Gastroesophageal sphincter (tissue), 3 donors: Measurements from ENCODE around the gene SCFD2.

ENCODE experiments used
- EP300 ChIP-seq: sonication (generic); formaldehyde crosslinking; IDR thresholded peaks from one replicate; pipeline ENCODE4 v1.6.1; 2017; ENCODE audit warnings: antibody characterized with exemption, mild to moderate bottlenecking
- TF ChIP-seq, protein P1 (sequence below), 4 experiments: fragments of 200-600 bp in 2 of 4; fragments of 450-650 bp in 2 of 4; sonication (generic) in 1 of 4; IDR thresholded peaks; one replicate each; pipeline ENCODE4 v1.5.1; 2017 to 2019; ENCODE audit warnings: antibody characterized with exemption in 4 of 4, mild to moderate bottlenecking in 2 of 4, moderate library complexity in 2 of 4

DNA sequence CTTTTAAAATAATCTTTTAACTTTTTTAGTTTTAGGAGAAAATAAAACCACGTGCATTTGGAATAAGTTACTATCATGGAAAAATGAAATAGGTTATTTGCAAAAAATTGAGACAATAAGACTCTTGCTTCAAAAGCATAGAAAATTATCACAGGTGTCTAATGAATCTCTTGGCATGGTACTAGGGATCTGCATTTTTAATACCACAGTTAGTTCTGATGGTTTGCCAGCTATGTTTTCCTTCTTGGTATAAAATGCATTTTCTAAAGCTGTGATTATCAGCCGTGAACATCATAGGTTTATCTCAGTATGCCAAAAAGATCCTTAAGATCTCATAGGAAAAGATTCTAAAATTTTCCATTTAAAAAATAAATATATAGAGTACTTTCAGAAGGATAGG, 419.9 kb downstream of the SCFD2 start:
- TF ChIP-seq, protein P1, sequence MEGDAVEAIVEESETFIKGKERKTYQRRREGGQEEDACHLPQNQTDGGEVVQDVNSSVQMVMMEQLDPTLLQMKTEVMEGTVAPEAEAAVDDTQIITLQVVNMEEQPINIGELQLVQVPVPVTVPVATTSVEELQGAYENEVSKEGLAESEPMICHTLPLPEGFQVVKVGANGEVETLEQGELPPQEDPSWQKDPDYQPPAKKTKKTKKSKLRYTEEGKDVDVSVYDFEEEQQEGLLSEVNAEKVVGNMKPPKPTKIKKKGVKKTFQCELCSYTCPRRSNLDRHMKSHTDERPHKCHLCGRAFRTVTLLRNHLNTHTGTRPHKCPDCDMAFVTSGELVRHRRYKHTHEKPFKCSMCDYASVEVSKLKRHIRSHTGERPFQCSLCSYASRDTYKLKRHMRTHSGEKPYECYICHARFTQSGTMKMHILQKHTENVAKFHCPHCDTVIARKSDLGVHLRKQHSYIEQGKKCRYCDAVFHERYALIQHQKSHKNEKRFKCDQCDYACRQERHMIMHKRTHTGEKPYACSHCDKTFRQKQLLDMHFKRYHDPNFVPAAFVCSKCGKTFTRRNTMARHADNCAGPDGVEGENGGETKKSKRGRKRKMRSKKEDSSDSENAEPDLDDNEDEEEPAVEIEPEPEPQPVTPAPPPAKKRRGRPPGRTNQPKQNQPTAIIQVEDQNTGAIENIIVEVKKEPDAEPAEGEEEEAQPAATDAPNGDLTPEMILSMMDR (IDR thresholded peaks at IDR 0.05) = no peak
- TF ChIP-seq EP300 = no peak
